ENCODE measurements around the gene AP1G2.

Gene AP1G2

GRCh38 chr14:23531391-23531790 lies 36.2 kb downstream of the AP1G2 start:
- H3K4me3 ChIP-seq (ENCODE audit: control insufficient read depth, low read depth, low read length) = no peak overlapping the region
- no peak for DNase-seq (ENCODE audit: low read depth)
- TF ChIP-seq CTCF (IDR thresholded peaks at IDR 0.05; ENCODE audit: control insufficient read depth, insufficient read depth, low read depth, low read length, missing control alignments) = no peak

GRCh38 chr14:23530375-23531055 lies 37.1 kb downstream of the AP1G2 start:
- no peak overlapping the region for H3K4me3 ChIP-seq (ENCODE audit: control insufficient read depth, low read depth, low read length)
- no peak for TF ChIP-seq CTCF (IDR thresholded peaks at IDR 0.05; ENCODE audit: control insufficient read depth, insufficient read depth, low read depth, low read length, missing control alignments)
- DNase-seq (ENCODE audit: low read depth) = no peak

GRCh38 chr14:23529016-23529415 lies 38.6 kb downstream of the AP1G2 start:
- no peak for DNase-seq (ENCODE audit: low read depth)
- H3K4me3 ChIP-seq (ENCODE audit: control insufficient read depth, low read depth, low read length) = no peak overlapping the region
- TF ChIP-seq CTCF (IDR thresholded peaks at IDR 0.05; ENCODE audit: control insufficient read depth, insufficient read depth, low read depth, low read length, missing control alignments) = no peak

DNA sequence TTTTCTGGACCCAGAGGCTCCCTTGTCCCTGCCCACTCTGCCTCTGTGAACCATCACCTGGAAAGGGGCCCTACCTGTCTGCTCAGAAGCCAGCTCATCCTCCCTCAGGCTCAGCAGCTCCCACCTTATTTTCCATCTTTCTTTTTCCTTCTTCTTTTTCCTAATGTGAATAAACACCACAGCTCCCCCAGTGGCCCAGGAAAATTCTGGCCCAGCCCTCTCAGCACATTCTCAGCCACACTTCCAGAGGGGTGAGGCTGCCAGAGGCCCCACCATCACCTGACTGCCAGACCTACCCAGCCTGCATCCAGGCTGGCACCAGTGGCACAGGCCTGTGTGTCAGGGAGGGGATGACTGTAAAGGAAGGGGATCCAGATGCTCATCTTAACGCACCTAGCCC lies 39.0 kb downstream of the AP1G2 start:
- DNase-seq (ENCODE audit: low read depth) = no peak
- no peak overlapping the region for H3K4me3 ChIP-seq (ENCODE audit: control insufficient read depth, low read depth, low read length)
- TF ChIP-seq CTCF (IDR thresholded peaks at IDR 0.05; ENCODE audit: control insufficient read depth, insufficient read depth, low read depth, low read length, missing control alignments) = peak; percentile 29

DNA sequence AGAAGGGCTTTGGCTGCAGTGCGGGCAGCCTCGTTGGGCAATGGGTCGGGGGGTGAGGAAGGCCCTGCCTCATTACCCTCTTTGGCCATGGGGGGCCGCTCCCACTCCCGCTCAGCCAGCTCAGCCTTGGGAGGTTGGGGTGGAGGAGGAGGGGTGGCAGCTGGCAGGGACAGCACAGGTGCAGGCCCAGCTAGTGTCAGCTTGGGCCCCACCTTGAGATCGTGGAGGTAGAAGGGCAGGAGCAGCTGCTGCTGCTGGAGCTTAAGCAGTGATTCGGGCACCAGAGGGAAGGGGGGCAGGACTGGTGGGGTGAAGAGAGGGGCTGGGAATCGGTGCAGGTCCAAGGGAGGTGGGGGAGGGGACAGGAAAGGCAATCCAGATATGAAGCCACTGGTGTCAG lies 42.0 kb downstream of the AP1G2 start:
- no peak for TF ChIP-seq CTCF (IDR thresholded peaks at IDR 0.05; ENCODE audit: control insufficient read depth, insufficient read depth, low read depth, low read length, missing control alignments)
- DNase-seq (ENCODE audit: low read depth) = no peak
- no peak overlapping the region for H3K4me3 ChIP-seq (ENCODE audit: control insufficient read depth, low read depth, low read length)

DNA sequence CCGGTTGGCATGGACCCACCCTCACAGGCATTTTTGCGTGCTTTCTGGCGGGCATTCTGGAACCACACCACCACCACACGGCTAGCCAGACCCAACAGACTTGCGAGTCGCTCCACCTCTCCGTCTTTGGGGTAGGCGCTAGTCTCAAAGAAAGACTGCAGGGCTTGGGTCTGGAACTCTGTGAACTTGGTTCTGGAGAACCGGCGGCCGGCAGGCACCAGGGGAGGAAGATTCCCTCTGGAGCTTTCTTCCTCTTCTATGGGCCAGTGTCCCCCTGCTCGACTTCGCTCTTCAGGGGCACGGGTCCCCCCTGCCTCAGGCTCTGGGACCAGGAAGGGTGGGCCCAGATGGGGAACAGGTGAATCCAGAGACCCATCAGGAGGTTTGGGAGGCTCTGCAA lies 42.6 kb downstream of the AP1G2 start:
- H3K4me3 ChIP-seq (ENCODE audit: control insufficient read depth, low read depth, low read length) = no peak overlapping the region
- TF ChIP-seq CTCF (IDR thresholded peaks at IDR 0.05; ENCODE audit: control insufficient read depth, insufficient read depth, low read depth, low read length, missing control alignments) = no peak
- no peak for DNase-seq (ENCODE audit: low read depth)
